Astrocyte (in vitro differentiated cells and primary cell): ENCODE measurements around the gene YWHAB. TPM values are rescaled to one million over a fixed set of nuclear protein-coding genes. Genes with fewer than 3 reads are reported as not detected.

Experiments
- DNase-seq: peaks from one replicate; pipeline ENCODE4 v3.0.0-alpha.2; 2010; ENCODE audit warnings: low read depth
- FAIRE-seq: peaks from 2 replicates; lab custom pipeline; 2011; peaks lifted over from hg19 to GRCh38; lab: Jason Lieb, UNC
- H2AFZ ChIP-seq: 2 replicates; pipeline ENCODE4 v1.6.0; 2012; ENCODE audit warnings: low read depth, low read length, inconsistent platforms
- H3K27ac ChIP-seq: 2 replicates; pipeline ENCODE4 v1.5.1; 2011; ENCODE audit warnings: low read depth, low read length, inconsistent platforms
- H3K27me3 ChIP-seq: 2 replicates; pipeline ENCODE4 v1.6.0; 2011; ENCODE audit warnings: low read length, inconsistent platforms; ENCODE audit not compliant: insufficient read depth
- H3K36me3 ChIP-seq: 2 replicates; pipeline ENCODE4 v1.5.1; 2011; ENCODE audit warnings: low read length, inconsistent platforms; ENCODE audit not compliant: insufficient read depth
- H3K4me1 ChIP-seq: 2 replicates; pipeline ENCODE4 v1.5.1; 2011; ENCODE audit warnings: low read length, inconsistent platforms; ENCODE audit not compliant: insufficient read depth
- H3K4me2 ChIP-seq: 2 replicates; pipeline ENCODE4 v1.6.0; 2012; ENCODE audit warnings: low read length, inconsistent platforms
- H3K4me3 ChIP-seq: 2 replicates; pipeline ENCODE4 v1.5.1; 2011; ENCODE audit warnings: low read depth, mild to moderate bottlenecking, low read length, inconsistent platforms; ENCODE audit not compliant: insufficient read depth
- H3K79me2 ChIP-seq: 2 replicates; pipeline ENCODE4 v1.6.0; 2012; ENCODE audit warnings: mild to moderate bottlenecking, low read length, inconsistent platforms; ENCODE audit not compliant: insufficient read depth
- H3K9ac ChIP-seq: 2 replicates; pipeline ENCODE4 v1.6.0; 2012; ENCODE audit warnings: mild to moderate bottlenecking, low read length, inconsistent platforms
- H3K9me3 ChIP-seq: 2 replicates; pipeline ENCODE4 v1.5.1; 2012; ENCODE audit warnings: low read depth, mild to moderate bottlenecking, low read length, inconsistent platforms; ENCODE audit not compliant: insufficient read depth
- H4K20me1 ChIP-seq: 2 replicates; pipeline ENCODE4 v1.6.0; 2012; ENCODE audit warnings: low read length, inconsistent platforms; ENCODE audit not compliant: insufficient read depth
- H3K27ac Mint-ChIP-seq: one replicate; pipeline ENCODE4 v1.8.0; 2021; ENCODE audit warnings: mild to moderate bottlenecking, mixed read lengths; ENCODE audit not compliant: unreplicated experiment
- H3K27me3 Mint-ChIP-seq: one replicate; pipeline ENCODE4 v1.8.0; 2021; ENCODE audit warnings: low read depth, mixed read lengths; ENCODE audit not compliant: unreplicated experiment
- H3K36me3 Mint-ChIP-seq: one replicate; pipeline ENCODE4 v1.8.0; 2021; ENCODE audit warnings: low read depth, mixed read lengths; ENCODE audit not compliant: unreplicated experiment
- H3K4me1 Mint-ChIP-seq: one replicate; pipeline ENCODE4 v1.8.0; 2021; ENCODE audit warnings: low read depth, mixed read lengths; ENCODE audit not compliant: unreplicated experiment
- H3K4me3 Mint-ChIP-seq: one replicate; pipeline ENCODE4 v1.8.0; 2021; ENCODE audit warnings: mild to moderate bottlenecking, moderate library complexity, mixed read lengths; ENCODE audit not compliant: unreplicated experiment
- H3K9me3 Mint-ChIP-seq: one replicate; pipeline ENCODE4 v1.8.0; 2021; ENCODE audit warnings: mild to moderate bottlenecking, mixed read lengths; ENCODE audit not compliant: unreplicated experiment
- CTCF ChIP-seq: IDR thresholded peaks from 2 replicates; pipeline ENCODE4 v1.5.1; 2011; ENCODE audit warnings: low read depth, mild to moderate bottlenecking, inconsistent platforms, low read length, moderate library complexity; ENCODE audit not compliant: insufficient read depth
- EZH2 ChIP-seq: IDR thresholded peaks from 2 replicates; pipeline ENCODE4 v1.6.1; 2012; ENCODE audit warnings: mild to moderate bottlenecking, low read length, inconsistent platforms; ENCODE audit not compliant: insufficient read depth
- total RNA-seq: library from RNA; stranded (reverse); gene quantifications from 2 replicates; pipeline ENCODE4 v1.2.1, GENCODE V29; 2021

The YWHAB gene
- total RNA-seq, 1 donor from 2014 or later = 236 TPM

- Mint-ChIP-seq H3K4me3 (no peak overlapping the region), H3K27ac (no peak overlapping the region), H3K36me3 (peaks cover 21% of the 10 kb centered on the region), H3K4me1 (no peaks in the 10 kb centered on the region), H3K9me3 (no peaks in the 10 kb centered on the region), H3K27me3 (no peaks in the 10 kb centered on the region)
- TF ChIP-seq CTCF (no peak), EZH2 (no peak)
- Histone ChIP-seq H3K27ac (no peak overlapping the region), H4K20me1 (no peaks in the 10 kb centered on the region), H3K4me3 (no peak overlapping the region), H3K27me3 (no peaks in the 10 kb centered on the region), H2AFZ (no peak overlapping the region), H3K9me3 (no peaks in the 10 kb centered on the region), H3K4me1 (no peaks in the 10 kb centered on the region), H3K9ac (no peak overlapping the region), H3K36me3 (peaks cover 10% of the 10 kb centered on the region), H3K4me2 (no peak overlapping the region), H3K79me2 (no peaks in the 10 kb centered on the region)
- DNase-seq (no peak), FAIRE-seq (no peak)
Measured at GRCh38 chr20:44918342-44918741, 32.8 kb downstream of the YWHAB start.

- H3K9me3 ChIP-seq = no peaks in the 10 kb centered on the region
- H3K27ac Mint-ChIP-seq = no peak overlapping the region
- H3K4me1 Mint-ChIP-seq = no peaks in the 10 kb centered on the region
- H3K27ac ChIP-seq = no peak overlapping the region
- H3K4me1 ChIP-seq = no peaks in the 10 kb centered on the region
- no peak for TF ChIP-seq CTCF
- TF ChIP-seq EZH2 = no peak
- DNase-seq (no peak), FAIRE-seq (no peak)
- no peaks in the 10 kb centered on the region for H3K27me3 ChIP-seq
- peaks cover 10% of the 10 kb centered on the region for H3K36me3 ChIP-seq
- no peaks in the 10 kb centered on the region for H3K79me2 ChIP-seq
- no peaks in the 10 kb centered on the region for H4K20me1 ChIP-seq
- no peak overlapping the region for H2AFZ ChIP-seq
- H3K4me3 ChIP-seq = no peak overlapping the region
- H3K9ac ChIP-seq = no peak overlapping the region
- H3K4me2 ChIP-seq = no peak overlapping the region
- peaks cover 21% of the 10 kb centered on the region for H3K36me3 Mint-ChIP-seq
- no peaks in the 10 kb centered on the region for H3K9me3 Mint-ChIP-seq
- no peaks in the 10 kb centered on the region for H3K27me3 Mint-ChIP-seq
- no peak overlapping the region for H3K4me3 Mint-ChIP-seq
Measured at GRCh38 chr20:44918761-44919160, 33.3 kb downstream of the YWHAB start.

- Histone ChIP-seq H3K36me3 (peaks cover 15% of the 10 kb centered on the region), H2AFZ (no peak overlapping the region), H3K79me2 (no peaks in the 10 kb centered on the region), H3K4me3 (no peak overlapping the region), H3K9me3 (no peaks in the 10 kb centered on the region), H3K4me1 (no peaks in the 10 kb centered on the region), H3K27me3 (no peaks in the 10 kb centered on the region), H4K20me1 (no peaks in the 10 kb centered on the region), H3K27ac (no peak overlapping the region), H3K9ac (no peak overlapping the region), H3K4me2 (no peak overlapping the region)
- no peak for FAIRE-seq
- H3K4me1 Mint-ChIP-seq = no peaks in the 10 kb centered on the region
- DNase-seq = no peak
- H3K9me3 Mint-ChIP-seq = no peaks in the 10 kb centered on the region
- H3K27ac Mint-ChIP-seq = no peak overlapping the region
- peaks cover 22% of the 10 kb centered on the region for H3K36me3 Mint-ChIP-seq
- TF ChIP-seq CTCF (no peak), EZH2 (no peak)
- no peaks in the 10 kb centered on the region for H3K27me3 Mint-ChIP-seq
- H3K4me3 Mint-ChIP-seq = no peak overlapping the region
Measured at GRCh38 chr20:44921447-44921846, 35.9 kb downstream of the YWHAB start.
